A549 (cell line): ENCODE results near the gene IQGAP2.

Experiments used
- CHD4 ChIP-seq: fragments of 200-600 bp; sonication (generic); IDR thresholded peaks from 2 replicates; pipeline ENCODE4 v1.6.1; 2016; ENCODE audit warnings: antibody characterized with exemption, mild to moderate bottlenecking, borderline replicate concordance
- EP300 ChIP-seq, 2 experiments: fragments of >200 bp; sonication (Bioruptor Twin); formaldehyde crosslinking; IDR thresholded peaks; 2 replicates in 1 of 2; 3 replicates in 1 of 2; pipeline ENCODE4 v1.6.1; 2016 to 2017
- HOXA7 ChIP-seq: fragments of 250-450 bp; sonication (Bioruptor Pico); IDR thresholded peaks from 2 replicates; pipeline ENCODE4 v1.5.0; 2020; ENCODE audit warnings: mild to moderate bottlenecking, moderate library complexity
- JUN ChIP-seq, 2 experiments: fragments of >200 bp; sonication (Bioruptor Twin); formaldehyde crosslinking; IDR thresholded peaks; 2 replicates in 1 of 2; 3 replicates in 1 of 2; pipeline ENCODE4 v1.6.1; 2016 to 2017
- JUNB ChIP-seq: fragments of >200 bp; sonication (Bioruptor Twin); formaldehyde crosslinking; IDR thresholded peaks from 2 replicates; pipeline ENCODE4 v1.6.1; 2016
- MAZ ChIP-seq: fragments of 150-350 bp; IDR thresholded peaks from 2 replicates; pipeline ENCODE4 v1.6.1; 2014; ENCODE audit warnings: antibody characterized with exemption, low read depth, low read length, borderline replicate concordance
- NFE2L2 ChIP-seq: fragments of 150-350 bp; conservative IDR thresholded peaks from 2 replicates; pipeline ENCODE4 v1.6.1; 2014; ENCODE audit warnings: low read length
- POLR2A ChIP-seq: IDR thresholded peaks from 2 replicates; pipeline ENCODE4 v1.6.1; 2012; ENCODE audit warnings: mild to moderate bottlenecking, low read length
- RAD21 ChIP-seq, 2 experiments: fragments of >200 bp in 1 of 2; sonication (Bioruptor Twin) in 1 of 2; formaldehyde crosslinking in 1 of 2; IDR thresholded peaks in 1 of 2; conservative IDR thresholded peaks in 1 of 2; 2 replicates in 1 of 2; 3 replicates in 1 of 2; pipeline ENCODE4 v1.6.1; 2012 to 2018; ENCODE audit warnings: inconsistent platforms in 1 of 2
- RCOR1 ChIP-seq: fragments of 150-350 bp; IDR thresholded peaks from 2 replicates; pipeline ENCODE4 v1.6.1; 2014; ENCODE audit warnings: antibody characterized with exemption, low read length, low read depth
- TF ChIP-seq, protein P1 (sequence below): fragments of >200 bp; sonication (Bioruptor Twin); formaldehyde crosslinking; IDR thresholded peaks from 3 replicates; pipeline ENCODE4 v1.5.1; 2016
- TF ChIP-seq, protein P2 (sequence below): IDR thresholded peaks from 2 replicates; pipeline ENCODE4 v1.6.1; 2012

DNA sequence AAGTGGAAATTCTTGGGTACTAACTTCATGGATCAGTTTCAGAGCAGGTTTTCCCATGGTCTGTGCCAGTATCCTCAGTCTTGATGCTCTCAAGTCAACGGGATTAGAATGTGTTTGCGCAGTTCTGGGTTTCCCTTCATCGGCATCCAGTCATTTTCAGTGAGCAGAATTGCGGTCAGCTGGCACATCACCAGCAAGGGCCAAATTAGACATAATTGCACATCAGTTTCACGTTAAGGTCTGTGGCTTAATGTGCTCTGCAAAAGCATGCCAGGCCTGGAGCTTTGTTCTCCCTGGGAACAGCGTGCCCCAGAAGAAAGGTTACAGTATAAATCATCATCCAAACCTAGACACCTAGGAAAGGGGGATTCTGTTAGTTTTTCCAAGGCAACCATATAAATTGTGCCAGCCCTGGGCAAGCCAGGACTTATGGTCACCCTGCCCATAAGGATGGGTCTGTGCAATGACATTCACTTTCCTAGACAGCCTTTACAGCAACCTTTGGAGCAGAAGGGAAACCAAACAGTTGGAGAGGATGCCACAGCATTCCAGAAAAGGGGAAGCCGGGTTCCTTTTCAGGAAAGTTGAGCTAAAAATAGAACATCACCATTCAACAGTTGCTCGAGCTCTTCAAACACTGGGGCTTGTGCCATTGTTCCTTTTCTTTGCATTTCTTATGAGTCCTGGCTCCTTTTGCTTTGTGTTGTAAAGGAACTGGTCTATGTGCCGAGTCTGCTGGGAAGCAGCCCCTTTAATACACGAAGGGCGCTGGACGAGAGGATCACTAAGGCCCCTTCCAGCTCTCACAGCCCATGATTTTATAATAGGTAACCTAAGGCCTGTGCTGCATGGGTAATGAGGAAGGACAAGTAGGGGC lies 23.1 kb downstream of the IQGAP2 start:
- TF ChIP-seq, protein P1, sequence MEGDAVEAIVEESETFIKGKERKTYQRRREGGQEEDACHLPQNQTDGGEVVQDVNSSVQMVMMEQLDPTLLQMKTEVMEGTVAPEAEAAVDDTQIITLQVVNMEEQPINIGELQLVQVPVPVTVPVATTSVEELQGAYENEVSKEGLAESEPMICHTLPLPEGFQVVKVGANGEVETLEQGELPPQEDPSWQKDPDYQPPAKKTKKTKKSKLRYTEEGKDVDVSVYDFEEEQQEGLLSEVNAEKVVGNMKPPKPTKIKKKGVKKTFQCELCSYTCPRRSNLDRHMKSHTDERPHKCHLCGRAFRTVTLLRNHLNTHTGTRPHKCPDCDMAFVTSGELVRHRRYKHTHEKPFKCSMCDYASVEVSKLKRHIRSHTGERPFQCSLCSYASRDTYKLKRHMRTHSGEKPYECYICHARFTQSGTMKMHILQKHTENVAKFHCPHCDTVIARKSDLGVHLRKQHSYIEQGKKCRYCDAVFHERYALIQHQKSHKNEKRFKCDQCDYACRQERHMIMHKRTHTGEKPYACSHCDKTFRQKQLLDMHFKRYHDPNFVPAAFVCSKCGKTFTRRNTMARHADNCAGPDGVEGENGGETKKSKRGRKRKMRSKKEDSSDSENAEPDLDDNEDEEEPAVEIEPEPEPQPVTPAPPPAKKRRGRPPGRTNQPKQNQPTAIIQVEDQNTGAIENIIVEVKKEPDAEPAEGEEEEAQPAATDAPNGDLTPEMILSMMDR, result no peak
- TF ChIP-seq JUN (IDR thresholded peaks at IDR 0.05) (no peak), RAD21 (conservative IDR thresholded peaks at IDR 0.05 in 1 of 2, IDR thresholded peaks at IDR 0.05 in 1 of 2) (no peak), MAZ (no peak), EP300 (IDR thresholded peaks at IDR 0.05) (no peak), NFE2L2 (no peak), JUNB (no peak), POLR2A (no peak), HOXA7 (no peak), CHD4 (no peak), RCOR1 (no peak)
- TF ChIP-seq, protein P2, sequence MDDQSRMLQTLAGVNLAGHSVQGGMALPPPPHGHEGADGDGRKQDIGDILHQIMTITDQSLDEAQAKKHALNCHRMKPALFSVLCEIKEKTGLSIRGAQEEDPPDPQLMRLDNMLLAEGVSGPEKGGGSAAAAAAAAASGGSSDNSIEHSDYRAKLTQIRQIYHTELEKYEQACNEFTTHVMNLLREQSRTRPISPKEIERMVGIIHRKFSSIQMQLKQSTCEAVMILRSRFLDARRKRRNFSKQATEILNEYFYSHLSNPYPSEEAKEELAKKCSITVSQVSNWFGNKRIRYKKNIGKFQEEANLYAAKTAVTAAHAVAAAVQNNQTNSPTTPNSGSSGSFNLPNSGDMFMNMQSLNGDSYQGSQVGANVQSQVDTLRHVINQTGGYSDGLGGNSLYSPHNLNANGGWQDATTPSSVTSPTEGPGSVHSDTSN, result no peak
